ENCODE data around the gene IKZF1.

DNA sequence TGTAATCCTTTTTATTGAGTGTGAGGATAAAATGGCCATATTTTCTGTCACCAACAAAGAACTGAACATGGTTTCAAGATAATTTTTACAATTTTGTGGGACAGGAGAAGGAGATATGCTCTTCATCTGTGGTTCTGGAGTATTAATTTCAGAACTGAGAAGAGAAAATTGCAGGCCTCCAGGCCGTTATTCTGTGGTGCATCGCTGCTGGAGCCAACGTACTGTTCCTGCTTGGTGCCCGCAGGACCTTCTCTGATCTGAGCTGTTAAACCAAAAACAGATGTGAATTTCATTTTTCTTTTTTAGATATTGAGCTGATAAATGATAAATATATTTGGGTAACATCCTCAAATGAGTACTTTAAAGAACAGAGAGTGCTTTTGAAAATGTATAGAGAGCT is 63.9 kb downstream of the IKZF1 start:
- TF ChIP-seq, protein P1, sequence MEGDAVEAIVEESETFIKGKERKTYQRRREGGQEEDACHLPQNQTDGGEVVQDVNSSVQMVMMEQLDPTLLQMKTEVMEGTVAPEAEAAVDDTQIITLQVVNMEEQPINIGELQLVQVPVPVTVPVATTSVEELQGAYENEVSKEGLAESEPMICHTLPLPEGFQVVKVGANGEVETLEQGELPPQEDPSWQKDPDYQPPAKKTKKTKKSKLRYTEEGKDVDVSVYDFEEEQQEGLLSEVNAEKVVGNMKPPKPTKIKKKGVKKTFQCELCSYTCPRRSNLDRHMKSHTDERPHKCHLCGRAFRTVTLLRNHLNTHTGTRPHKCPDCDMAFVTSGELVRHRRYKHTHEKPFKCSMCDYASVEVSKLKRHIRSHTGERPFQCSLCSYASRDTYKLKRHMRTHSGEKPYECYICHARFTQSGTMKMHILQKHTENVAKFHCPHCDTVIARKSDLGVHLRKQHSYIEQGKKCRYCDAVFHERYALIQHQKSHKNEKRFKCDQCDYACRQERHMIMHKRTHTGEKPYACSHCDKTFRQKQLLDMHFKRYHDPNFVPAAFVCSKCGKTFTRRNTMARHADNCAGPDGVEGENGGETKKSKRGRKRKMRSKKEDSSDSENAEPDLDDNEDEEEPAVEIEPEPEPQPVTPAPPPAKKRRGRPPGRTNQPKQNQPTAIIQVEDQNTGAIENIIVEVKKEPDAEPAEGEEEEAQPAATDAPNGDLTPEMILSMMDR (IDR thresholded peaks at IDR 0.05; ENCODE audit: insufficient read depth, low read depth, low read length), result no peak
- no peak for TF ChIP-seq EZH2 (IDR thresholded peaks at IDR 0.05; ENCODE audit: insufficient read depth, low read length)
